Measurements from ENCODE around the gene GLTP.

GRCh38 chr12:109818253-109818652 lies 62.1 kb downstream of the GLTP start:
- TF ChIP-seq CTCF (IDR thresholded peaks at IDR 0.05; ENCODE audit: low read depth, low read length, missing input control) (no peak), SP1 (IDR thresholded peaks at IDR 0.05) (no peak), RAD21 (IDR thresholded peaks at IDR 0.05) (no peak), GABPA (IDR thresholded peaks at IDR 0.05 in 1 of 2, conservative IDR thresholded peaks at IDR 0.05 in 1 of 2) (no peak), NR2F2 (IDR thresholded peaks at IDR 0.05) (no peak), YY1 (IDR thresholded peaks at IDR 0.05) (no peak), EGR1 (IDR thresholded peaks at IDR 0.05; ENCODE audit: low read depth in 2 of 2) (no peak), JUND (IDR thresholded peaks at IDR 0.05) (no peak), TAF1 (conservative IDR thresholded peaks at IDR 0.05) (no peak), FOXA2 (IDR thresholded peaks at IDR 0.05) (no peak), ATF3 (IDR thresholded peaks at IDR 0.05) (no peak)
